Smooth muscle cell (in vitro differentiated cells): ENCODE results near the gene PDZK1IP1. TPM values are rescaled to one million over a fixed set of nuclear protein-coding genes. Genes with fewer than 3 reads are reported as not detected.
"Not testable (repeated sequence)": the region's sequence is repeated elsewhere in the genome, so short reads cannot be mapped to it uniquely, and the experiment has no call there.

Experiments
- DNase-seq: peaks from one replicate; lab custom pipeline; 2025; ENCODE audit not compliant: unreplicated experiment; lab: John Stamatoyannopoulos, UW
- H2AFZ ChIP-seq: fragments of 200-600 bp; sonication (generic); 2 replicates; pipeline ENCODE4 v1.6.0; 2016; ENCODE audit warnings: antibody characterized with exemption, low read depth, mild to moderate bottlenecking
- H3F3A ChIP-seq: fragments of 200-600 bp; sonication (generic); 2 replicates; pipeline ENCODE4 v1.6.0; 2017; ENCODE audit warnings: antibody characterized with exemption, low read depth
- H3K27ac ChIP-seq: fragments of 200-600 bp; sonication (generic); 2 replicates; pipeline ENCODE4 v1.5.1; 2016; ENCODE audit warnings: low read depth, mild to moderate bottlenecking
- H3K27me3 ChIP-seq: fragments of 200-600 bp; sonication (generic); 2 replicates; pipeline ENCODE4 v1.6.1; 2016; ENCODE audit warnings: low read depth, mild to moderate bottlenecking
- H3K36me3 ChIP-seq: fragments of 200-600 bp; sonication (generic); 2 replicates; pipeline ENCODE4 v1.5.1; 2016; ENCODE audit warnings: low read depth
- H3K4me1 ChIP-seq: fragments of 200-600 bp; sonication (generic); 2 replicates; pipeline ENCODE4 v1.5.1; 2016; ENCODE audit warnings: low read depth
- H3K4me2 ChIP-seq: fragments of 200-600 bp; sonication (generic); 2 replicates; pipeline ENCODE4 v1.6.0; 2016; ENCODE audit warnings: mild to moderate bottlenecking
- H3K4me3 ChIP-seq: fragments of 200-600 bp; sonication (generic); 2 replicates; pipeline ENCODE4 v1.5.1; 2016; ENCODE audit warnings: mild to moderate bottlenecking
- H3K79me2 ChIP-seq: fragments of 200-600 bp; sonication (generic); 2 replicates; pipeline ENCODE4 v1.6.0; 2016; ENCODE audit warnings: low read depth, mild to moderate bottlenecking
- H3K9ac ChIP-seq: fragments of 200-600 bp; sonication (generic); 2 replicates; pipeline ENCODE4 v1.6.0; 2016; ENCODE audit warnings: low read depth
- H3K9me3 ChIP-seq: fragments of 200-600 bp; sonication (generic); replicated peaks from 2 replicates; pipeline ENCODE4 v1.5.1; 2016; ENCODE audit warnings: low read depth
- H4K20me1 ChIP-seq: fragments of 200-600 bp; sonication (generic); 2 replicates; pipeline ENCODE4 v1.6.0; 2016; ENCODE audit warnings: low read depth
- CTCF ChIP-seq: fragments of 200-600 bp; sonication (generic); IDR thresholded peaks from 2 replicates; pipeline ENCODE4 v1.5.1; 2017; ENCODE audit warnings: borderline replicate concordance, mild to moderate bottlenecking, antibody characterized with exemption; ENCODE audit not compliant: insufficient read depth, poor library complexity, severe bottlenecking
- WGBS: methylation state at CpG from one replicate; pipeline ENCODE4 v1.1.7; 2016; ENCODE audit warnings: low lambda C conversion rate; 5-methylcytosine and 5-hydroxymethylcytosine counted together
- polyA plus RNA-seq: library from polyadenylated mRNA; unstranded; fragments of >200 nt; fragmentation: Nextera tagmentation; extraction: Ambion mirVana; gene quantifications from 2 replicates; pipeline ENCODE4 v1.2.1, GENCODE V29; 2016
- total RNA-seq: library from RNA; depleted of rRNA; stranded (reverse); fragments of >200 nt; gene quantifications from 2 replicates; pipeline ENCODE4 v1.2.3, GENCODE V29; 2014

Gene PDZK1IP1
- total and polyA plus RNA-seq, 2 experiments from 2014 or later = not detected

- Histone ChIP-seq H3K36me3 (no peaks in the 10 kb centered on the region), H3K27ac (no peak overlapping the region)
- TF ChIP-seq CTCF = no peak
These were observed 25.3 kb downstream of the PDZK1IP1 start for GRCh38 chr1:47164552-47164951.

GRCh38 chr1:47161298-47162040 lies 28.4 kb downstream of the PDZK1IP1 start:
- H3K9me3 ChIP-seq = no peaks in the 10 kb centered on the region
- H3K4me2 ChIP-seq = no peak overlapping the region
- no peak overlapping the region for H3K27ac ChIP-seq
- H3K4me1 ChIP-seq = no peaks in the 10 kb centered on the region
- WGBS = 79% methylated on average over 5 of the region's 5 CpGs
- no peaks in the 10 kb centered on the region for H3K79me2 ChIP-seq
- no peak for TF ChIP-seq CTCF
- no peaks in the 10 kb centered on the region for H3F3A ChIP-seq
- H3K9ac ChIP-seq = no peak overlapping the region
- H4K20me1 ChIP-seq = no peaks in the 10 kb centered on the region
- H3K27me3 ChIP-seq = no peaks in the 10 kb centered on the region
- H2AFZ ChIP-seq = no peak overlapping the region
- H3K36me3 ChIP-seq = no peaks in the 10 kb centered on the region
- H3K4me3 ChIP-seq = no peak overlapping the region
- no peak for DNase-seq

More at GRCh38 chr1:47164552-47164951, 25.3 kb downstream of the PDZK1IP1 start:
- no peaks in the 10 kb centered on the region for H4K20me1 ChIP-seq
- H3K79me2 ChIP-seq = no peaks in the 10 kb centered on the region
- H3K9ac ChIP-seq = no peak overlapping the region
- no peaks in the 10 kb centered on the region for H3K4me1 ChIP-seq
- no peak overlapping the region for H3K4me2 ChIP-seq
- DNase-seq = no peak
- H3K4me3 ChIP-seq = no peak overlapping the region
- H3F3A ChIP-seq = no peaks in the 10 kb centered on the region
- no peaks in the 10 kb centered on the region for H3K9me3 ChIP-seq
- H3K27me3 ChIP-seq = no peaks in the 10 kb centered on the region
- no peak overlapping the region for H2AFZ ChIP-seq

GRCh38 chr1:47160716-47161115 lies 29.1 kb downstream of the PDZK1IP1 start:
- Histone ChIP-seq H3K27ac (no peak overlapping the region), H4K20me1 (no peaks in the 10 kb centered on the region)

GRCh38 chr1:47157957-47158356 lies 31.9 kb downstream of the PDZK1IP1 start:
- H3K36me3 ChIP-seq, H3K9me3 ChIP-seq, H3K27ac ChIP-seq, H3K9ac ChIP-seq, H3F3A ChIP-seq, H3K4me3 ChIP-seq, H2AFZ ChIP-seq, H3K4me1 ChIP-seq, H3K4me2 ChIP-seq, H3K27me3 ChIP-seq, DNase-seq, H4K20me1 ChIP-seq, H3K79me2 ChIP-seq: not testable (repeated sequence)
- 90% methylated on average over 3 of the region's 3 CpGs for WGBS

More at GRCh38 chr1:47160716-47161115, 29.1 kb downstream of the PDZK1IP1 start:
- Histone ChIP-seq H3K27me3 (no peaks in the 10 kb centered on the region), H3K9ac (no peak overlapping the region), H2AFZ (no peak overlapping the region), H3F3A (no peaks in the 10 kb centered on the region), H3K4me1 (no peaks in the 10 kb centered on the region), H3K4me3 (no peak overlapping the region), H3K79me2 (no peaks in the 10 kb centered on the region), H3K36me3 (no peaks in the 10 kb centered on the region), H3K9me3 (no peaks in the 10 kb centered on the region), H3K4me2 (no peak overlapping the region)
- no peak for DNase-seq
- no peak for TF ChIP-seq CTCF

- not testable (repeated sequence) for H3K9ac ChIP-seq, H3K27me3 ChIP-seq, H4K20me1 ChIP-seq, H3K4me1 ChIP-seq, H3K27ac ChIP-seq, H3K9me3 ChIP-seq, H3K4me3 ChIP-seq, H2AFZ ChIP-seq, H3K79me2 ChIP-seq, H3K36me3 ChIP-seq, DNase-seq, H3F3A ChIP-seq, H3K4me2 ChIP-seq
These were observed 33.4 kb downstream of the PDZK1IP1 start for GRCh38 chr1:47156457-47156856.

GRCh38 chr1:47149162-47149561 lies 40.7 kb downstream of the PDZK1IP1 start:
- not testable (repeated sequence) for H2AFZ ChIP-seq, H3K27ac ChIP-seq, H3K79me2 ChIP-seq, H3K4me3 ChIP-seq, H3K9ac ChIP-seq, H3K9me3 ChIP-seq, H4K20me1 ChIP-seq, H3K4me1 ChIP-seq, H3K4me2 ChIP-seq, H3K36me3 ChIP-seq, H3F3A ChIP-seq, DNase-seq, H3K27me3 ChIP-seq
- WGBS = 50% methylated on average over 9 of the region's 9 CpGs
